Central memory CD8-positive, alpha-beta T cell (primary cell): ENCODE data around the gene UBE2I.
"Not testable (repeated sequence)": the region's sequence is repeated elsewhere in the genome, so short reads cannot be mapped to it uniquely, and the experiment has no call there.

ENCODE experiments used
- ATAC-seq: fragments of 150-1000 bp; cut with Tn5 transposase; replicated peaks from 2 replicates; pipeline ENCODE4 v1.10.0; 2022; ENCODE audit warnings: mild to moderate bottlenecking, moderate FRiP score, moderate number of reproducible peaks; ENCODE audit not compliant: poor library complexity, severe bottlenecking; ENCODE audit errors: extremely low read depth
- DNase-seq, 2 donors: peaks; one replicate each; pipeline ENCODE4 v3.0.0; 2021; ENCODE audit warnings: low spot score in 2 of 2
- H3K27ac Mint-ChIP-seq: one replicate; pipeline ENCODE4 v1.8.0; 2022; ENCODE audit warnings: low read depth, mild to moderate bottlenecking, moderate library complexity, mixed read lengths
- H3K27me3 Mint-ChIP-seq: one replicate; pipeline ENCODE4 v1.8.0; 2022; ENCODE audit warnings: mixed read lengths
- H3K36me3 Mint-ChIP-seq: one replicate; pipeline ENCODE4 v1.8.0; 2022; ENCODE audit warnings: mild to moderate bottlenecking, moderate library complexity, mixed read lengths; ENCODE audit not compliant: insufficient read depth
- H3K4me1 Mint-ChIP-seq: one replicate; pipeline ENCODE4 v1.8.0; 2022; ENCODE audit warnings: mixed read lengths
- H3K4me3 Mint-ChIP-seq: one replicate; pipeline ENCODE4 v1.8.0; 2022; ENCODE audit warnings: mild to moderate bottlenecking, moderate library complexity, mixed read lengths
- H3K9me3 Mint-ChIP-seq: one replicate; pipeline ENCODE4 v1.8.0; 2022; ENCODE audit warnings: mixed read lengths

The UBE2I gene

DNA sequence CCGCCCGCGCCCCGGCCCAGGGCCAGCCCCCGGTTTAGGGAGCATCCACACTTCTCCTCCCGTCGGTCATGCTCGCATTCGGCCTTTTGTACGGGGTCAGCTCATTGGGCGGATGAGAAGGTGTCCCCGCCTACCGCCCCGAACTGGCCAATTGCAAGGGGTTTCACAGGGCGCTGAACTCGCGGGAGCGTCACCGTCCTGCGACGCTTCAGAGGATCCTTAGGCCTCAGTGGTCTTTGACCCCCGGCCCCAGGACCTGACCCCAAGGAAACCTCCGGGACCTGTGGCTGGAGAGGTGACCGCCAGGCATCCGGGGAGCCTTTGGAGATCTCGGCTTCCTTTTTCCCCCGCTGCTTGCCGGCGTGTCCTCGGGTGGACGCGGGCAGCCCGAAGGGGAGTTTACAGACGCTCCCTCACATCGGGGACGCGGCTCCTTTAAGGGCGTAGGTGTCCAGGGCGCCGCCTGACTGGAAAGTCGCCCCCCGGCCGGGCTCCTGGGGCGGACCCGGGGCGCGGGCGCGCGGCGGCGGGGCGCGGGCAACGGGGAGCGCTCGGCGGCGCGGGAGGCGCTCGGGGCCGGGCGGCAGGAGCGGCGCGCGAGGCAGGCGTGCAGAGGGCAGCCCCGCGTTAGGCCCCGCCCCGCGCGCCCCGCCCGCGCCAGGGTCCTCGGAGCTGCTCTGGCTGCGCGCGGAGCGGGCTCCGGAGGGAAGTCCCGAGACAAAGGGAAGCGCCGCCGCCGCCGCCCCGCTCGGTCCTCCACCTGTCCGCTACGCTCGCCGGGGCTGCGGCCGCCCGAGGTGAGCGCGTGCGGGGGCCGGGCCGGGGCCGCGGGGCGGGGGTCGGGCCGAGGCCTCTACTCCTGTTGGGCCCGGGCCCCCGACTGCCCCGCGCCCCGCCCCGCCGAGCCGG, at the start of gene UBE2I:
UBE2I (plus strand) TSS at position 660 of the 909 bp plus-strand sequence. CDS start 4,395 bp downstream, outside the sequence.
- Mint-ChIP-seq H3K4me3 (peak within 1 kb of the TSS; percentile 97), H3K27me3 (no peaks in the 10 kb centered on the region), H3K27ac (peak within 1 kb of the TSS; percentile 99), H3K4me1 (peaks cover 21% of the 10 kb centered on the region), H3K36me3 (peaks cover 35% of the 10 kb centered on the region), H3K9me3 (no peaks in the 10 kb centered on the region)
- DNase-seq (peak; percentile 100), ATAC-seq (peak; percentile 73)

DNA sequence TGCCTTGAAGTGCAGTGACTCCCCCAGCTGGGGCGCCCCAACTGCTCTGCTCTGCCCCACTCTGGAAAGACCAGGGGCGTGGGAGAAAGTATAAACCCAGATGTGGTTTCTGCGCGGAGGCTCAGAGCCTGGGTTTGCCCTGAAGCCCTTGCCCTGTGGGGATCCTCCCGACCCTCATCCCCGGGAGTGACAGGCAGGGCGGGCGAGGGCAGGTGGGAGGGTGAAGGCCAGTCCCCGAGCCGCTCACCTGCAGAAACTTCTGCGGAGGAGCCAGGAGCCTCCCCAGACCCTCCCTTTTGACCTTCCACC, 49.7 kb upstream of the UBE2I start:
- peaks cover 6% of the 10 kb centered on the region for H3K9me3 Mint-ChIP-seq
- H3K36me3 Mint-ChIP-seq: no peaks in the 10 kb centered on the region
- H3K27ac Mint-ChIP-seq: no peak overlapping the region
- DNase-seq: no peak
- no peak for ATAC-seq
- H3K27me3 Mint-ChIP-seq: peaks cover 9% of the 10 kb centered on the region
- no peak overlapping the region for H3K4me3 Mint-ChIP-seq
- H3K4me1 Mint-ChIP-seq: peaks cover 7% of the 10 kb centered on the region

DNA sequence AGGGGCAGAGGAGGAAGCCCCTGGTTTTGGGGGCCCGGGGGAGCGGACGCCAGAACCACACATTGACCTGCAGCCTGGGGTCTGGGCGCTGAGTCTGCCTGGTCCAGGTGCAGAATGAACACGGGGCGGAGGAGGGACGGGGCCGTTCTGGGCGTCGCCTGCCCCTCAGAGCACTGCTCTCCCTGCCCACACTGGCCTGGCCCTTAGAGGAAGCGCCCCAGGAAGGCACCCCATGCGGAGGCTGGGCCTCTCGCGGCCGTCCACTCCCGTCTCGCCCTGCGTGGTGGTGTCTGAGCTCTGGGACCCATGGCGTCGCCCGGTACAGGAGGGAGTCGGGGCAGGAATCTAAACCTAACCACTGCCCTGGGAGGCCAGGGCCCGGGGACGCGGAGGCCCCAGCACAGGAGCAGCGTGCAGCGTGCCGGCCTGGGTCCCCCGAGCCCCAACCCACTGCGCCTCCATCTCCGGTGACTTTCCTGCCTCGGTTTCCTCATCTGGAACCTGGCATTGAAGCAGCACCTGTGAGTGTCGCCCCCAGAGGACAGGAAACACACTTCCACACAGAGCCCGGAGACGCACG, 49.2 kb upstream of the UBE2I start:
- no peak overlapping the region for H3K4me3 Mint-ChIP-seq

DNA sequence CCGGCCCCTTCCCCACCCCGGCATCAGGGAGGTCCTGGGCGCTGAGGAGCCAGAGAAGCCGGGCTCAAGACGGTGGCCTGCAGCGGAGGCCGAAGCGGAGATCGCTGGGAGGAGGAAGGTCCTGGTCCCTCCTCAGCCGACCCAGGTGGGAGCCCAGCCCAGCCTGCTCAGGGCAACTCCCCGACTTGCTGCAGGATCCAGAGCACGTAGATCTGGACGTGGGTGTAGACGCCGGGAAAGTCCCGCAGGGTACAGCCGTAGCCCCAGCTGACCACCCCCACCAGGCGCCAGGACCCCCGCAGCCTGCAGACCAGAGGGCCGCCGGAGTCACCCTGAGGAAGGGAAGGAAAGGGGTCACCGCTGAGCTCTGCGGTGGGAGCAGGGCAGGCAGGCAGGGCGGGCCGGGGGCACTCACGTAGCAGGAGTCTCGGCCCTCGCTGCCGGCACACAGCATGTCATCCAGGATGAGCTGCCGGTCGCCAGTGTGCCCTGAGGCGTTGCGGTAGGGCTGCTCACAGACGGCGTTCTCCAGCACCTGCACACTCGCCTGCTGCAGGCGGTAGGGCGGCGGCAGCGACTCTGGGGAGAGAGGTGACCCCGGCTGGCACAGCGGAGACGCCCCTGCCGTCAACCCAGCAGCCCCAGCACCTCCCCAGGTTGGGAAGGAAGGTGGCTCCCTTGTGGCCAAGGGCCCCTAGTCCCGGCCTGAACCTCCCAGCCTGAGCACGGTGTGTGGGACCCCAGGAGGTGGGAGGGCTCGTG, 48.1 kb upstream of the UBE2I start:
- H3K27ac Mint-ChIP-seq: no peak overlapping the region
- peaks cover 9% of the 10 kb centered on the region for H3K27me3 Mint-ChIP-seq
- H3K36me3 Mint-ChIP-seq: no peaks in the 10 kb centered on the region
- peaks cover 6% of the 10 kb centered on the region for H3K9me3 Mint-ChIP-seq
- DNase-seq: no peak
- no peak overlapping the region for H3K4me3 Mint-ChIP-seq
- peaks cover 7% of the 10 kb centered on the region for H3K4me1 Mint-ChIP-seq
- no peak for ATAC-seq

More for the DNA sequence above, 49.2 kb upstream of the UBE2I start:
- Mint-ChIP-seq H3K9me3 (peaks cover 6% of the 10 kb centered on the region), H3K27ac (no peak overlapping the region), H3K4me1 (peaks cover 7% of the 10 kb centered on the region), H3K27me3 (peaks cover 9% of the 10 kb centered on the region), H3K36me3 (no peaks in the 10 kb centered on the region)
- ATAC-seq: no peak
- no peak for DNase-seq

DNA sequence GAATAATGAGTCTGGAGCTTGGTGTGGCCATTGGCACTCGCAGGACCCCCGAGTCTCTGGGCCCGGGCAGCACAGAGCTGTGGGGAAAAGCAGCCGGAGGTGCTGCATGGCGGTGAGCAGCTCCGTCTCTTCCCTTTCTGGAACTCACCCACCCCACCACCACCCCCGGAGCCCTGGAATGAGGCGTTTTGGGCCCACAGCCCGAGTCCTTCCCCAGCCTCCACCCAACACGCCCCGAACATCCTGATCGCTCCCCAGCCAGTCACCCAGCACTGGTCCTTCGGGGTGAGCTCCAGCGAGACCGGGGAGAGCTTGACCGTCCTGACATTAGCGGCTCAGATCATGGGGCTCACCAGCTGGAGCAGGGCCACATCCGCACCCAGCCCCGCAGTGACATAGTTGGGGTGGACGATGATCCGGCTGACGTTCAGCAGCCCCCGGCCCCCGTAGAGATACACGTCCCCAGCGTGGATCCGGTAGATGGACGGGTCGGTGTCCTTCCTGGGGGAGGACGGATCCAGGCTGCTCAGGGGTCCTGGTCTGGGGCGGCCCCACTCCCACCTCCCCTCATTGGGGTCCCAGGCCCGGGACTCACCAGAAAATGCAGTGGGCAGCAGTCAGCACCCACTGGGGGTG, 47.1 kb upstream of the UBE2I start:
- no peak for ATAC-seq
- no peak for DNase-seq
- Mint-ChIP-seq H3K27me3 (peaks cover 9% of the 10 kb centered on the region), H3K36me3 (no peaks in the 10 kb centered on the region), H3K4me3 (no peak overlapping the region), H3K9me3 (peaks cover 6% of the 10 kb centered on the region), H3K4me1 (peaks cover 7% of the 10 kb centered on the region), H3K27ac (no peak overlapping the region)

DNA sequence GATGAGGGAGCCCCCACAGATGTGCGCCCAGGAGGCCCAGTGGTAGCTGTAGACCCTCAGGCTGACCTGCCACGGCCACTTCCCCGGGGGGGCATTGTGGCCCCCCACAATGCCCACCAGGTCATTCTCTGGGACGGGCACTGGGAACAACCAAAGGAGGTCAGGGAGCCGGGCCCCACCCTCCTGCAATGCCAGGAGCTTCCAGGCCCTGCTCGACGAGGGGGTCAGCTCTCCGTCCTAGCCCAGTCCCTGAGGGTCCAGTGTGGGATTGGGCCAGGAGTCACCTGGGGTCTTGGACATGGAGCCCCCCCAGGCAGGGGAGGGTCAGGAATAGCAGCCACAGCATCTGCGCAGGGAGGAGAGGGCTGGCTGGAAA, 46.6 kb upstream of the UBE2I start:
- H3K36me3 Mint-ChIP-seq: no peaks in the 10 kb centered on the region
- peaks cover 7% of the 10 kb centered on the region for H3K4me1 Mint-ChIP-seq
- no peak overlapping the region for H3K4me3 Mint-ChIP-seq
- H3K27ac Mint-ChIP-seq: no peak overlapping the region
- ATAC-seq: no peak
- peaks cover 6% of the 10 kb centered on the region for H3K9me3 Mint-ChIP-seq
- peaks cover 9% of the 10 kb centered on the region for H3K27me3 Mint-ChIP-seq
- DNase-seq: no peak

DNA sequence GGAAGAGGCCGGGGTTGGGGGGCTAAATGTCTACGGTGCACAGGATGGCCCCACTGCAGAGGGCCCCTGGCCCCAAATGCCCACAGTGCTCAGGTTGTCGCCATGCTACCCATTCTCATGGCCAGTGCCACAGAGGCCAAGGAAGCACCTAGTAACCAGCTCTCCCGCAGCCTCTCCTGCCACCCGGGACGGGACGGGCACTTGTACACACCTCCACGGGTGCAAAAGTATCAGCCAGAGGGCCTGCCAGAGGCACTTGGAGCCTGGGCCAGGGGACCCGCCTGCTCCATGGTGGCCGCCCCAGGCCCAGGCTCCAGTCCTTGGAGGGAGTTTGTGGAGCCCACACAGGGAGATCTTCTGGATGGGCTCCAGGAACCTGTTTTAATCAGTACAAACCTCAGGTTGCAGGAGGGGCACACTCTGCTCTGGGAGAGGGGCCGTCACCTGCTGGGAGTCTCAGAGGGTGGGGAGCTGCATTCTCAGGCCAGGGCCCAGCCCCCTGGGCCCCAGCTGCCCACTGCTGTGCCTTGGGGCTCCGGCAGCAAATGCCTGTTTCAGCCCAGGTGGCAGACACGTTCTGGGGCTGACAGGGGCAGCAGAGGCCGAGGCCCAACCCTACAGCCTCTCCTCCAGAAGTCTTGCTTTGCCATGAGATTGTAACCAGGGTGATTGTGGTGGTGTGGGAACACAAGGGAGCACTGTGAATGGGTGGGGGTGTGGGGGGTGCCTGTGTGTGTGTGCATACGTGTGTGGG, 45.7 kb upstream of the UBE2I start:
- Mint-ChIP-seq H3K4me1 (peaks cover 5% of the 10 kb centered on the region), H3K27me3 (peaks cover 6% of the 10 kb centered on the region), H3K27ac (no peak overlapping the region), H3K36me3 (no peaks in the 10 kb centered on the region), H3K4me3 (no peak overlapping the region), H3K9me3 (peaks cover 6% of the 10 kb centered on the region)
- DNase-seq: no peak
- ATAC-seq: no peak

DNA sequence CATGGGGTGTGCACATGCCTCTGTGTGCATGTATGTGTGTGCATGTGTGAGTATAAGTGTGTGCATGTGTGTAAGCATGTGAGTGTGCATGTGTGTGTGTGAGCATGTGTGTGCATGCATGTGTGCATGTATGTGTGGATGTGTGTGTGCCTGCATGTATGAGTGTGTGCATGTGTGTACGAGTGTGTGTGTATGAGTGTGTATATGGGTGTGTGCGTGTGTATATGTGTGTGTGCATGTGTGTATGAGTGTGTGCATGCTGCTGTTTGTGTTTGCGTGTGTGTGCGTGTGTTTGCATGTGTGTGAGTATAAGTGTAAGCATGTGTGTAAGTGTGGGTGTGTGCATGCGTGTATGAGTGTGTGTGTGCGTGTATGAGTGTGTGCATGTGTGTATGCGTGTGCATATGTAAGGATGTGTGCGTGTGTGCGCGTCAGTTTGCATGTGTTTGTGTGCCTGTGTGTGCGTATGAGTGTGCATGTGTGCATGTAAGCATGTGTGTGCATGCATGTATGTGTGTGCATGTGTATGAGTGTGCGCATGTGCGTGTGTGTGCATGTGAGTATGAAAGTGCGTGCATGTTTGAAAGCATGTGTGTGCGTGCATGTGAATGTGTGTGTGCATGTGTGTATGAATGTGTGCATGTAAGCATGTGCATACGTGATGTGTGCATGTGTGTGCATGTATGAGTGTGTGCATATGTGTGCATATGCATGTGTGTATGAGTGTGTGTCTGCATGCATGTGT, 44.9 kb upstream of the UBE2I start:
- Mint-ChIP-seq H3K27me3 (no peaks in the 10 kb centered on the region), H3K4me1 (no peaks in the 10 kb centered on the region), H3K36me3 (no peaks in the 10 kb centered on the region), H3K4me3 (no peak overlapping the region), H3K27ac (no peak overlapping the region), H3K9me3 (peaks cover 6% of the 10 kb centered on the region)
- ATAC-seq: no peak
- no peak for DNase-seq

DNA sequence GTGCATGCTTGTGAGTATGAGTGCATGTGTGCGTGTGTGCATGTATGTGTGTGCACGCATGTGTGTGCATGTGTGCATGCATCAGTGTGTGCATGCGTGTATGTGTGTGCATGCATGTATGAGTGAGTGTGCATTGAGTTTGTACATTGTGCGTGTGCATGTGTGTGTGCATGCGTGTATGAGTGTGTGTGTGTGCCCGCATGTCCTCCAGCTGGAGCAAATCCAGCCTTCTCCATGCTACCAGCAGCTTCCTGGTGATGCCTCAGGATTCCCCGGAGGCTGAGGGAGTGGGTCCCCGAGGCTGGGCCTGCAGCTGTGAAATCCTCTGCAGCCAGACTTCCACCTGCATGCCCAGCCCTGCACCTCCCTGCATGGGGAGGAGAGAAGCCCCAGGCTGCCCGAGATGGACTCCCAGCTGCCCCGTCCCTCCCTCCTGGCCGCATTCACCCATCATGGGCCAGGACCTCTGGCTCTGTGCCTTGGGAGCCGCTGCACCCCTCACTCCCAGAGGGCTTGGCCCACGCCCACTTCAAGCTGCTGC, 44.3 kb upstream of the UBE2I start:
- no peak overlapping the region for H3K4me3 Mint-ChIP-seq
- H3K27me3 Mint-ChIP-seq: no peaks in the 10 kb centered on the region
- H3K4me1 Mint-ChIP-seq: no peaks in the 10 kb centered on the region
- no peak for ATAC-seq
- peaks cover 6% of the 10 kb centered on the region for H3K9me3 Mint-ChIP-seq
- H3K36me3 Mint-ChIP-seq: no peaks in the 10 kb centered on the region
- H3K27ac Mint-ChIP-seq: no peak overlapping the region
- no peak for DNase-seq

DNA sequence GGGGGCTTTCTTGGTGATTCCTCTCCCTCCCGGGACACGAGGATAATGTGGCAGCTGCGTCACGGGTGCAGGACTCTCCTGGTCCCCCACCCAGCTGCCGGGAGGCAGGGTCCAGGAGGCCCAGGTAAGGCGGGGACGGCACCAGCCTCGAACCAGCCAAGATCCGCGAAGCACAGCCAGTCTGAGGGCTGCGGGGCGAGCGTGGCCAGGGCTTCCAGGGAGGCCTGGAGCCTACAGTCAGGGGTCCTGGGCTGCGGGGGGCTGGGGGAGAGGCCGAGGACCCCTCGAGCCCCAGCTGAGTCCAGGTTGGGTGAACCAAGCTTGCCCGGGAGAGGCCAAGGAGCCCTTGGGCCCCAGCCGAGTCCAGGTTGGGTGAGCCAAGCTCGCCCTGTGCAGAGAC, 43.6 kb upstream of the UBE2I start:
- no peak for ATAC-seq
- H3K4me3 Mint-ChIP-seq: no peak overlapping the region

DNA sequence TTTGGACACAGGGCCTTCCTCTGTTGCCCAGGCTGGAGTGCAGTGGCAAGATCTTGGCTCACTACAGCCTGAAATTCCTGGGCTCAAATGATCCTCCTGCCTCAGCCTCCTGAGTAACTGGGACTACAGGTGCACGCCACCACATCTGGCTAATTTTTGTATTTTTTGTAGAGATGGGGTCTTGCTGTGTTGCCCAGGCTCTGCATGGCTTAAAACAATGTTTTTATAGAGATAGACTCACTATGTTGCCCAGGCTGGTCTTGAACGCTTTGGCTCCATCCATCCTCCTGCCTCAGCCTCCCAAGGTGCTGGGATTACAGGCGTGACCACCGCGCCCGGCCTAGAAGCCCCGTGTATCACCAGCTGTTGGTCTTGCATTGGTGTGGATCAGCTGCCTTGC, 40.0 kb upstream of the UBE2I start:
- H3K9me3 Mint-ChIP-seq, DNase-seq, H3K36me3 Mint-ChIP-seq, H3K27ac Mint-ChIP-seq, H3K4me1 Mint-ChIP-seq, H3K27me3 Mint-ChIP-seq, H3K4me3 Mint-ChIP-seq, ATAC-seq: not testable (repeated sequence)

More for the DNA sequence above, 43.6 kb upstream of the UBE2I start:
- Mint-ChIP-seq H3K36me3 (no peaks in the 10 kb centered on the region), H3K27ac (no peak overlapping the region), H3K9me3 (peaks cover 6% of the 10 kb centered on the region), H3K27me3 (peaks cover under 1% of the 10 kb centered on the region), H3K4me1 (no peaks in the 10 kb centered on the region)
- DNase-seq: no peak
